ENCODE results near the gene PLOD1. TPM values are rescaled to one million over a fixed set of nuclear protein-coding genes. Genes with fewer than 3 reads are reported as not detected.

The PLOD1 gene
- total RNA-seq, 1 donor from 2014 or later: 79.9 TPM

DNA sequence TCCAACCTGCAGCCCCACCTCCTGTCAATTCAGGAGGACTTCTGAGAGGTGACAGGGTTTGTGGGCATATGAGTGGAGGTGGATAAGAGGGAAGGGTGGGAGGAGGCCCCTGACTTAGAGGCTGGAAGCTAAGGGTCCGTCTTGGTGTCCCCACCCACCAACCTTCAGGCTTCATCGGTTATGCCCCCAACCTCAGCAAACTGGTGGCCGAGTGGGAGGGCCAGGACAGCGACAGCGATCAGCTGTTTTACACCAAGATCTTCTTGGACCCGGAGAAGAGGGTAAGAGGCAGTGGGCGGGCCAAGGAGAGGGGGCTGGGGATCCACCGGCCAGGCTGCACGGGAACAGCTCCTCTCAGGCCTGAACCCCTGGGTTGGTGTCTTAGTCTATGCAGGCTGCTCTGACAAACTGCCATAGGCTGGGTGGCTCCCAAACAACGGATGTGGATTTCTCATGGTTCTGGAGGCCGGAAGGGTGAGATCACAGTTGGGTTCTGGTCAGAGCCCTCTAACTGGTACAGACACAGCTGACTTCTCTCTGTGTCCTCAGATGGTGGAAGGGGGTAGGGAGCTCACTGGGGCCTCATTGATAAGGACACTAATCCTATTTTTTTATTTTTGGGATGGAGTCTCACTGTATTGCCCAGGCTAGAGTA is 18.1 kb downstream of the PLOD1 start:
- intact Hi-C loops (cut with DNase I): no loop called here
- H3K36me3 ChIP-seq: peaks cover 40 to 48% of the 10 kb centered on the region in 2 donors
- H3K4me3 ChIP-seq: no peak overlapping the region

DNA sequence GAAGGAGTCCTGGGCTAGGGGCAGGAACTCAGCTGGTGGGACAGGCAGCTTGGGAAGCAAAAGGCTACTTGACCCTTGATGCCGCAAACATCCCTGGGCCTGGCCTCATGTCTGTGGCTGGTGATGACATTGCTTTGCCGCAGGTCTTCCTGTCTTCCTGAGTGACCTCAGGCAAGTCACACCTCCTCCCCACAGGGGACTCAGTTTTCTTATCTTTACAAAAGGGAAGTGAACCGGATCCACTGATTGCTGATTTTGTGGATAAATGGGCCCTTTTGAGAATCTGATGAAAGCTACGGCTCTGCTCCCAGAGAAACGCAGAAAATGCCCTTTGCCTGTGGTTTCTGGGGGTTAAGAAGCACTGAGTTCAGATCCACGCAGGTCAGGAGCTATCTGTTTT is 20.7 kb downstream of the PLOD1 start:
- H3K9me3 ChIP-seq: no peaks in the 10 kb centered on the region
- H3K36me3 ChIP-seq: peaks cover 61 to 67% of the 10 kb centered on the region in 2 donors
- TF ChIP-seq, protein P1, sequence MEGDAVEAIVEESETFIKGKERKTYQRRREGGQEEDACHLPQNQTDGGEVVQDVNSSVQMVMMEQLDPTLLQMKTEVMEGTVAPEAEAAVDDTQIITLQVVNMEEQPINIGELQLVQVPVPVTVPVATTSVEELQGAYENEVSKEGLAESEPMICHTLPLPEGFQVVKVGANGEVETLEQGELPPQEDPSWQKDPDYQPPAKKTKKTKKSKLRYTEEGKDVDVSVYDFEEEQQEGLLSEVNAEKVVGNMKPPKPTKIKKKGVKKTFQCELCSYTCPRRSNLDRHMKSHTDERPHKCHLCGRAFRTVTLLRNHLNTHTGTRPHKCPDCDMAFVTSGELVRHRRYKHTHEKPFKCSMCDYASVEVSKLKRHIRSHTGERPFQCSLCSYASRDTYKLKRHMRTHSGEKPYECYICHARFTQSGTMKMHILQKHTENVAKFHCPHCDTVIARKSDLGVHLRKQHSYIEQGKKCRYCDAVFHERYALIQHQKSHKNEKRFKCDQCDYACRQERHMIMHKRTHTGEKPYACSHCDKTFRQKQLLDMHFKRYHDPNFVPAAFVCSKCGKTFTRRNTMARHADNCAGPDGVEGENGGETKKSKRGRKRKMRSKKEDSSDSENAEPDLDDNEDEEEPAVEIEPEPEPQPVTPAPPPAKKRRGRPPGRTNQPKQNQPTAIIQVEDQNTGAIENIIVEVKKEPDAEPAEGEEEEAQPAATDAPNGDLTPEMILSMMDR (IDR thresholded peaks at IDR 0.05): no peak
- no peaks in the 10 kb centered on the region for H3K27me3 ChIP-seq
- H3K4me3 ChIP-seq: no peak overlapping the region
- H3K27ac ChIP-seq: no peak overlapping the region
- intact Hi-C loops (cut with DNase I): no loop called here
- no peaks in the 10 kb centered on the region for H3K4me1 ChIP-seq
- DNase-seq (ENCODE audit: low spot score in 2 of 2): no peak

More for the DNA sequence above, 18.1 kb downstream of the PLOD1 start:
- no peaks in the 10 kb centered on the region for H3K9me3 ChIP-seq
- H3K27me3 ChIP-seq: no peaks in the 10 kb centered on the region
- DNase-seq (ENCODE audit: low spot score in 2 of 2): no peak
- TF ChIP-seq, protein P1 (IDR thresholded peaks at IDR 0.05): no peak
- H3K4me1 ChIP-seq: no peaks in the 10 kb centered on the region
- no peak overlapping the region for H3K27ac ChIP-seq

DNA sequence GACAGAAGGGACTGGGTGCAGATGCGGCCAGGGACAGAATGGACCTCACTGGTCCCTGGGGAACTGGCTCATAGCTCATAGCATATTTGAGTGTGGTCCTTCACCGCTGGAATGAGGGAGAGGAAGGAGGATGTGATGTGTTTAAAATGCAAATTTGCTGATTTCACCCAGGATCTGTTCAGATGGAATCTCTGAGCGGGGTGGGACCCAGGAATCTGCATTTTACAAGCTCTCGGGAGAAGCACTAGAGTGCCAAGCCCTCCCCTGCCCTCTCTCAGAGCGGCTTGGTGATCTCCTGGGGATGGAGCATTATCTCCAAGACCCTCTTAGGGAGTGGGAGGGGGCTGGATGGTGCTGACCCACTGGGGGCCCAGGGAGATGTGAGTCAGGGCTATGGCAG is 22.9 kb downstream of the PLOD1 start:
- TF ChIP-seq, protein P1 (IDR thresholded peaks at IDR 0.05): no peak
- Histone ChIP-seq H3K9me3 (no peaks in the 10 kb centered on the region), H3K27ac (no peak overlapping the region), H3K4me1 (no peaks in the 10 kb centered on the region), H3K4me3 (no peak overlapping the region), H3K36me3 (peaks cover 63 to 64% of the 10 kb centered on the region in 2 donors), H3K27me3 (no peaks in the 10 kb centered on the region)
- intact Hi-C loops (cut with DNase I): no loop called here
- no peak for DNase-seq (ENCODE audit: low spot score in 2 of 2)

DNA sequence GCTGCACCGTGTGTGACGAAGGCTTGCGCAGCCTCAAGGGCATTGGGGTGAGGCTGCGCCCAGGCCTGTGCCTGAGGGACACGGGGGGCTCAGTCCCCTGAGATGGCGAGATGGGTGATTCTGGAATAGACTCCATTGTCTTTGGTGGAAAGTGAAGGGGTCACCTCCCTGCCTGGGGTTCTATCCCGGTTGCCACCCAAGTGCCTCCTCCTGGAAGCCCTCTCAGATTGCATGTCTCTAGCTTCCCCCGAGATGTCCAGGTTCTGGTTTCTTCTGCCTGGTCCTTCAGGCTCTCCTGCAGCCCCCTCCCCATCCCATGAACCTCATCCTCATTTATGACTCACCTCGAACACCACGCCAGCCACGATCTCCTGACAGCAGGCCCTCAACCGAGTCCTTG is 23.4 kb downstream of the PLOD1 start:
- Histone ChIP-seq H3K27me3 (no peaks in the 10 kb centered on the region), H3K36me3 (peaks cover 65 to 66% of the 10 kb centered on the region in 2 donors), H3K4me1 (no peaks in the 10 kb centered on the region), H3K4me3 (no peak overlapping the region), H3K27ac (no peak overlapping the region), H3K9me3 (no peaks in the 10 kb centered on the region)
- no peak for DNase-seq (ENCODE audit: low spot score in 2 of 2)
- TF ChIP-seq, protein P1 (IDR thresholded peaks at IDR 0.05): no peak
- intact Hi-C loops (cut with DNase I): no loop called here

DNA sequence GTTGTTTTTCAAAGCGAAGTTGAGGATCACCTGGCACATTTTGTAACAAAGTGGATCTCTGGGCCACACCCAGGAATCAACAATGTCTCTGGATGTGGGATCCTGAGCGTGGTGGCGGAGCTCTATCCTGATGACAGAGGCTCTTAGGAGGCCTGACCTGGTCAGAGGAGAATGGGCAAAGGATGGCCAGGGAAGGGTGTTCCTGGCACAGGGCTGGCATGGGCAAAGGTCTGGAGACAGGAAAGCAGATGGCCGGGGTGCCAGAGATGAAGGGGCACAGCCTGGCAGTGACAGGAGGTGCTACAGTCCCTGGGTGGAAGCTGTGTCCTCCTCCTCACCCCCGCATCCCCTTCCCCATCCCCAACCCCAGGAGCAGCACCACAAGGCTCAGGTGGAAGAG is 25.8 kb downstream of the PLOD1 start:
- Histone ChIP-seq H3K4me3 (no peak overlapping the region), H3K27me3 (no peaks in the 10 kb centered on the region), H3K4me1 (no peaks in the 10 kb centered on the region), H3K27ac (no peak overlapping the region), H3K9me3 (no peaks in the 10 kb centered on the region), H3K36me3 (peaks cover 79 to 83% of the 10 kb centered on the region in 2 donors)
- TF ChIP-seq, protein P1 (IDR thresholded peaks at IDR 0.05): no peak
- DNase-seq (ENCODE audit: low spot score in 2 of 2): no peak
- intact Hi-C loops (cut with DNase I): no loop called here

Data from ascending aorta (tissue), 2 donors.